HEK293T (cell line): Measurements from ENCODE around the gene COL27A1.

Experiments
- FOXA1 ChIP-seq: fragments of 450-650 bp; IDR thresholded peaks from 2 replicates; pipeline ENCODE4 v1.6.1; 2016; ENCODE audit warnings: mild to moderate bottlenecking
- HDGF ChIP-seq: fragments of 450-650 bp; IDR thresholded peaks from 2 replicates; pipeline ENCODE4 v1.6.1; 2017; ENCODE audit warnings: antibody characterized with exemption, borderline replicate concordance
- PKNOX1 ChIP-seq: fragments of 450-650 bp; IDR thresholded peaks from 2 replicates; pipeline ENCODE4 v1.6.1; 2016
- SP1 ChIP-seq: fragments of 450-650 bp; IDR thresholded peaks from 2 replicates; pipeline ENCODE4 v1.6.1; 2017
- SUZ12 ChIP-seq: fragments of 450-650 bp; IDR thresholded peaks from 2 replicates; pipeline ENCODE4 v1.6.1; 2016; ENCODE audit warnings: mild to moderate bottlenecking

GRCh38 chr9:114313186-114313585, 157.8 kb downstream of the COL27A1 start:
- TF ChIP-seq HDGF (no peak), SP1 (no peak), FOXA1 (no peak), PKNOX1 (no peak), SUZ12 (no peak)
